ENCODE data around the gene GMPR.
"Not testable (repeated sequence)": the region's sequence is repeated elsewhere in the genome, so short reads cannot be mapped to it uniquely, and the experiment has no call there.

The GMPR gene

GRCh38 chr6:16248271-16248853 is 10.0 kb downstream of the GMPR start:
- DNase-seq (ENCODE audit: low spot score), result no peak

- no peak for DNase-seq (ENCODE audit: low spot score)
Observed at GRCh38 chr6:16249971-16250370, 11.6 kb downstream of the GMPR start.

GRCh38 chr6:16251706-16252105 is 13.3 kb downstream of the GMPR start:
- DNase-seq (ENCODE audit: low spot score), result no peak

- no peak for DNase-seq (ENCODE audit: low spot score)
Observed at GRCh38 chr6:16252686-16253299, 14.4 kb downstream of the GMPR start.

- DNase-seq (ENCODE audit: low spot score), result no peak
Observed at GRCh38 chr6:16253399-16254144, 15.2 kb downstream of the GMPR start.

GRCh38 chr6:16254535-16254934 is 16.1 kb downstream of the GMPR start:
- no peak for DNase-seq (ENCODE audit: low spot score)

GRCh38 chr6:16256781-16257180 is 18.4 kb downstream of the GMPR start:
- DNase-seq (ENCODE audit: low spot score), result no peak

- no peak for DNase-seq (ENCODE audit: low spot score)
Observed at GRCh38 chr6:16257999-16258708, 19.8 kb downstream of the GMPR start.

GRCh38 chr6:16258709-16259075 is 20.3 kb downstream of the GMPR start:
- no peak for DNase-seq (ENCODE audit: low spot score)

GRCh38 chr6:16259604-16260003 is 21.2 kb downstream of the GMPR start:
- DNase-seq (ENCODE audit: low spot score), result not testable (repeated sequence)

GRCh38 chr6:16260602-16261001 is 22.2 kb downstream of the GMPR start:
- DNase-seq (ENCODE audit: low spot score), result not testable (repeated sequence)

GRCh38 chr6:16262773-16263172 is 24.4 kb downstream of the GMPR start:
- not testable (repeated sequence) for DNase-seq (ENCODE audit: low spot score)

GRCh38 chr6:16263464-16264099 is 25.2 kb downstream of the GMPR start:
- DNase-seq (ENCODE audit: low spot score), result not testable (repeated sequence)

GRCh38 chr6:16264785-16265184 is 26.4 kb downstream of the GMPR start:
- DNase-seq (ENCODE audit: low spot score), result no peak

GRCh38 chr6:16265351-16266341 is 27.3 kb downstream of the GMPR start:
- no peak for DNase-seq (ENCODE audit: low spot score)

- DNase-seq (ENCODE audit: low spot score), result no peak
Observed at GRCh38 chr6:16267428-16268263, 29.3 kb downstream of the GMPR start.

- not testable (repeated sequence) for DNase-seq (ENCODE audit: low spot score)
Observed at GRCh38 chr6:16269442-16270070, 31.2 kb downstream of the GMPR start.

- DNase-seq (ENCODE audit: low spot score), result no peak
Observed at GRCh38 chr6:16270178-16270794, 31.9 kb downstream of the GMPR start.

GRCh38 chr6:16271428-16271827 is 33.0 kb downstream of the GMPR start:
- DNase-seq (ENCODE audit: low spot score), result no peak
